Left kidney (tissue), 8 donors: ENCODE measurements around the gene DRC3. TPM values are rescaled to one million over a fixed set of nuclear protein-coding genes. Genes with fewer than 3 reads are reported as not detected.
"Not testable (repeated sequence)": the region's sequence is repeated elsewhere in the genome, so short reads cannot be mapped to it uniquely, and the experiment has no call there.

ENCODE experiments used
- DNase-seq: peaks from one replicate; pipeline ENCODE4 v3.0.0-alpha.2; 2013
- long read RNA-seq, 8 donors: transcript quantifications; one replicate each; lab custom pipeline, GENCODE V29; 2026
- polyA plus RNA-seq: library from polyadenylated mRNA; unstranded; fragments of 120-200 nt; gene quantifications from one replicate; pipeline ENCODE4 v1.2.1, GENCODE V29; 2013; ENCODE audit not compliant: insufficient read length

The DRC3 gene
- polyA plus RNA-seq = 26.9 TPM
- long read RNA-seq, donor 1 = 0 reads
- long read RNA-seq, donor 2, partial matches to known transcripts = 12 of 13 reads
- long read RNA-seq, donor 2, other reads (novel, unspliced or antisense) = 0 of 13 reads
- long read RNA-seq, donor 3, partial matches to known transcripts = 0 of 2 reads
- long read RNA-seq, donor 3, other reads (novel, unspliced or antisense) = 0 of 2 reads
- long read RNA-seq, donor 4, partial matches to known transcripts = 0 of 1 reads
- long read RNA-seq, donor 4, other reads (novel, unspliced or antisense) = 0 of 1 reads
- long read RNA-seq, donor 5, partial matches to known transcripts = 5 of 19 reads
- long read RNA-seq, donor 5, other reads (novel, unspliced or antisense) = 12 of 19 reads
- long read RNA-seq, donor 6, partial matches to known transcripts = 0 of 2 reads
- long read RNA-seq, donor 6, other reads (novel, unspliced or antisense) = 0 of 2 reads
- long read RNA-seq, donor 7, partial matches to known transcripts = 14 of 26 reads
- long read RNA-seq, donor 7, other reads (novel, unspliced or antisense) = 11 of 26 reads
- long read RNA-seq, donor 8, partial matches to known transcripts = 0 of 2 reads
- long read RNA-seq, donor 8, other reads (novel, unspliced or antisense) = 0 of 2 reads

- peak; percentile 100 for DNase-seq
Measured at GRCh38 chr17:17972126-17972951, at the start of gene DRC3, which contains the start of gene TOM1L2. TSS of gene DRC3 (plus strand) at chr17:17972862. CDS start at chr17:17977599, 4,737 bp downstream. TSS of gene TOM1L2 (minus strand) at chr17:17972400. CDS start at chr17:17972313, 87 bp downstream.

- DNase-seq = no peak
Measured at GRCh38 chr17:17924131-17924856, 48.4 kb upstream of the DRC3 start.

GRCh38 chr17:17924857-17925250, 47.8 kb upstream of the DRC3 start:
- no peak for DNase-seq

GRCh38 chr17:17926036-17926435, 46.6 kb upstream of the DRC3 start:
- DNase-seq = no peak

- no peak for DNase-seq
Measured at GRCh38 chr17:17926840-17927449, 45.7 kb upstream of the DRC3 start.

- no peak for DNase-seq
Measured at GRCh38 chr17:17928398-17929287, 44.0 kb upstream of the DRC3 start.

- DNase-seq = no peak
Measured at GRCh38 chr17:17929655-17930380, 42.8 kb upstream of the DRC3 start.

- DNase-seq = no peak
Measured at GRCh38 chr17:17930674-17931073, 42.0 kb upstream of the DRC3 start.

GRCh38 chr17:17931159-17931558, 41.5 kb upstream of the DRC3 start:
- no peak for DNase-seq

- DNase-seq = no peak
Measured at GRCh38 chr17:17933775-17934174, 38.9 kb upstream of the DRC3 start.

- no peak for DNase-seq
Measured at GRCh38 chr17:17934214-17934613, 38.4 kb upstream of the DRC3 start.

- DNase-seq = no peak
Measured at GRCh38 chr17:17934806-17935205, 37.9 kb upstream of the DRC3 start.

- DNase-seq = no peak
Measured at GRCh38 chr17:17935321-17936271, 37.1 kb upstream of the DRC3 start.

GRCh38 chr17:17937201-17937853, 35.3 kb upstream of the DRC3 start:
- DNase-seq = no peak

- DNase-seq = no peak
Measured at GRCh38 chr17:17937958-17938357, 34.7 kb upstream of the DRC3 start.

GRCh38 chr17:17938388-17939107, 34.1 kb upstream of the DRC3 start:
- DNase-seq = no peak

GRCh38 chr17:17939941-17940340, 32.7 kb upstream of the DRC3 start:
- not testable (repeated sequence) for DNase-seq
